ENCODE measurements around the gene AAGAB. TPM values are rescaled to one million over a fixed set of nuclear protein-coding genes. Genes with fewer than 3 reads are reported as not detected.
A peak's percentile ranks its signal among the peaks of the same experiment; 100 is the strongest.

The AAGAB gene
- total and polyA plus RNA-seq, 9 donors, result 7.8 to 37.1 (median 22.8) TPM

DNA sequence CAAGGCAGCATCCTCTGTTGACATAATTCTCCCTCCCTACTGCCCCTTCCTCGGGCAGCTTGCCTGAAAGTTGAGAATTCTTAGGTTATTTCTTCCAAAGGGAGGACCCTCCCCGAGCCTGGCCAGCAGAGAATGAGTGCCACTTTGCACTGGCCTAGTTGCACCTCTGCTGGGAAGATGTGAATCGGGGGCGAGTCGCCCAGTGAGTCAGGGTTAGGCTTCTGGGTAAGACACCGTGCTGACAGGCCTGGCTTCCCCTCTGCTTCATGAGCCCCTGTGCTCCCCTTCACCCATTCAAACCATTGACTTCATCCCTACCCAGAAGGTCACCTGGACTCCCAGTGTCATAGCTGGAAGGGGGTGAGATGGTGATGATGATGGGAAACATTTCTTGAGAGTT is 82.3 kb downstream of the AAGAB start:
- H3K27ac ChIP-seq, result no peak overlapping the region
- no peaks in the 10 kb centered on the region for H3K36me3 ChIP-seq
- 74 to 80% (median 77%) methylated on average over 6 of the region's 6 CpGs for WGBS, 3 donors
- H3K4me1 ChIP-seq (ENCODE audit: insufficient read depth), result peaks cover 18% of the 10 kb centered on the region
- no peak overlapping the region for H3K4me3 ChIP-seq
- TF ChIP-seq, protein P1, sequence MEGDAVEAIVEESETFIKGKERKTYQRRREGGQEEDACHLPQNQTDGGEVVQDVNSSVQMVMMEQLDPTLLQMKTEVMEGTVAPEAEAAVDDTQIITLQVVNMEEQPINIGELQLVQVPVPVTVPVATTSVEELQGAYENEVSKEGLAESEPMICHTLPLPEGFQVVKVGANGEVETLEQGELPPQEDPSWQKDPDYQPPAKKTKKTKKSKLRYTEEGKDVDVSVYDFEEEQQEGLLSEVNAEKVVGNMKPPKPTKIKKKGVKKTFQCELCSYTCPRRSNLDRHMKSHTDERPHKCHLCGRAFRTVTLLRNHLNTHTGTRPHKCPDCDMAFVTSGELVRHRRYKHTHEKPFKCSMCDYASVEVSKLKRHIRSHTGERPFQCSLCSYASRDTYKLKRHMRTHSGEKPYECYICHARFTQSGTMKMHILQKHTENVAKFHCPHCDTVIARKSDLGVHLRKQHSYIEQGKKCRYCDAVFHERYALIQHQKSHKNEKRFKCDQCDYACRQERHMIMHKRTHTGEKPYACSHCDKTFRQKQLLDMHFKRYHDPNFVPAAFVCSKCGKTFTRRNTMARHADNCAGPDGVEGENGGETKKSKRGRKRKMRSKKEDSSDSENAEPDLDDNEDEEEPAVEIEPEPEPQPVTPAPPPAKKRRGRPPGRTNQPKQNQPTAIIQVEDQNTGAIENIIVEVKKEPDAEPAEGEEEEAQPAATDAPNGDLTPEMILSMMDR (IDR thresholded peaks at IDR 0.05), result no peak
- no peak for TF ChIP-seq POLR2A (IDR thresholded peaks at IDR 0.05)
- no peak for TF ChIP-seq EP300 (IDR thresholded peaks at IDR 0.05)
- no peaks in the 10 kb centered on the region for H3K9me3 ChIP-seq
- H3K27me3 ChIP-seq, result no peaks in the 10 kb centered on the region
- DNase-seq, result peak in 2 of 5 donors; percentile 16 to 31
- intact Hi-C loops (cut with DNase I), result loop anchor here in 1 of 4 donors (10.0 kb wide), 1 partner anchor 1023 kb away; no protein-coding TSS in a partner anchor

DNA sequence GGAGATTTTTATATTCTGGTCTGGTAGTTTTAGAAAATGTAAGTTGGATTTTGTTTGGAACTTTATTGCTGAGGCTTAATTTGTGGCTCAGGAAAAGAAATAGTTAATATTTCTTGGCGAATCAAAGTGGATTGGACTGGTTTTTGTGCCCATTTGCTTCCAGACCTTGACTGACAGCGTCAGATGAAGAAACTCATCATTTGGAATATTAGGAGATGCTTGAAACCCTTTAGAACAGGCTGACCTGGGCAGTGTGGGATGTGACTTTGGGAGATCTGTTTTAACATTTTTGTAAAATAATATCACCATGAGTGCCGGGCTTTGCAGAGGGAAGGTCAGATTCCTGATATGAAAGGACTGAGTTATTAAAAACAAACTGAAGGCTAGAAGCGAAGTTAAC is 83.0 kb downstream of the AAGAB start:
- no peaks in the 10 kb centered on the region for H3K9me3 ChIP-seq
- H3K4me1 ChIP-seq (ENCODE audit: insufficient read depth), result peaks cover 25% of the 10 kb centered on the region
- no peak overlapping the region for H3K4me3 ChIP-seq
- no peaks in the 10 kb centered on the region for H3K27me3 ChIP-seq
- DNase-seq, result peak in 2 of 5 donors; percentile 1 to 9
- intact Hi-C loops (cut with DNase I), result loop anchor here in 1 of 4 donors (10.0 kb wide), 1 partner anchor 1023 kb away; no protein-coding TSS in a partner anchor
- TF ChIP-seq POLR2A (IDR thresholded peaks at IDR 0.05) (no peak), EP300 (IDR thresholded peaks at IDR 0.05) (no peak)
- TF ChIP-seq, protein P1 (IDR thresholded peaks at IDR 0.05), result no peak
- H3K27ac ChIP-seq, result no peak overlapping the region
- WGBS, 3 donors, result 18 to 39% (median 33%) methylated on average over 4 of the region's 4 CpGs
- no peaks in the 10 kb centered on the region for H3K36me3 ChIP-seq

DNA sequence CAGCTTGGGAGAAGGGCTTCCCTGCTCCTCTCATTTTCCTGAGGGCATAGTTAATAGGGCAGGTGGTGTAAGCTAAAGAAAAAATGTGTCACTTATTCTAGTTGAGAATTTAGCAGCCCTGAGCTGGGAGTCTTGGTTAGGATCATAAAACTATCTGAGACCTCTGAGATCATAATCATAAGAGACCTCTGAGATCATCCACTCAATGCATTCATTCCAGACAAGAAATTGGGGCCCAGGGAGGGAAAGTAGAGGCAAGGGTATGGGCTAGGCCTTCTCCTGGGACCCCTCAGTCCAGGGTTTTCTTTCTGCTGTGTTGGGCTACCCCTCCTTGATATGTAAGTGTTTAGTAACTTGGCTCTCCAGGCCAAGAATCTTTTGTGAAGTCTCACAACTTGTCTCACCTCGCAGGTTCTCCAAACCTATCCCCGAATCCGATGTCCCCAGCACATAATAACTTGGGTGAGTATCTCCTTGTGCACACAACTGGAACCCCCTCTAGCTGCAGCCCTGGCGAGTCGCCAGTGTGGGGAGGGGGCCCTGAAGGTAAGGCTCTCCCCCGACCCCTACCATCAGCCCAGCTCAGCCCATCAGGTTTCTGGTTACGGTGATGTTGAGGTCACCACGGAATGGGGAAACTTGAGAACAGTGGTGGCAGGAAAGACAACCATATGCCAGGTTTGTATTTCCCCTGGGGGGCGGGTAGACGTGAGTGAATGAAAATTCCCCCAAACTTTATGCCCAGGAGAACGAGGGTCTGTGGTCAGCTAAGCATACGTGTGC is 84.1 kb downstream of the AAGAB start:
- no peaks in the 10 kb centered on the region for H3K9me3 ChIP-seq
- no peaks in the 10 kb centered on the region for H3K27me3 ChIP-seq
- DNase-seq, result peak in 2 of 5 donors; percentile 43 to 49
- H3K4me3 ChIP-seq, result no peak overlapping the region
- H3K27ac ChIP-seq, result no peak overlapping the region
- 83 to 86% (median 85%) methylated on average over 12 of the region's 12 CpGs for WGBS, 3 donors
- intact Hi-C loops (cut with DNase I), result loop anchor here in 1 of 4 donors (10.0 kb wide), 1 partner anchor 1024 kb away; no protein-coding TSS in a partner anchor
- H3K4me1 ChIP-seq (ENCODE audit: insufficient read depth), result peaks cover 31% of the 10 kb centered on the region
- TF ChIP-seq POLR2A (IDR thresholded peaks at IDR 0.05) (no peak), EP300 (IDR thresholded peaks at IDR 0.05) (no peak)
- TF ChIP-seq, protein P1 (IDR thresholded peaks at IDR 0.05), result no peak
- H3K36me3 ChIP-seq, result no peaks in the 10 kb centered on the region

DNA sequence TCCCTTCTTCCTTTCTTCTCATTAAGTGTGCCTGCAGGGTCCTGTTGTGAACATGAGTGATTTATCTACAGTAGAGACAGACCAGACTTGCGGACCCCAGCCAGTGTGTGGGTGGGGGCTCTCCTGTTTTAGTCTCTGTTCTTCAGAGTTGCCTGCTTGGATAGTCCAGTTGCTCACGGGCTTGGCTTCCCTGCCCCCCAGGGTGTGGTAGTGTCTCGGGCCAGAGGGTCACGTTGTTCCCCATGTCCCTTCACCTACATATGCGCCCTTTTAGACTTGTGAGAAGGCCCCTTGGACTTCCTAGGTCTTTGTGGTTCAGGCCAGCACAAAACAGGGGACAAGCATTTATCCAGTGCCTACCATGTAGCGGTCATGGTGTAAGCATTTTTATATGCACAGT is 85.8 kb downstream of the AAGAB start:
- no peak for TF ChIP-seq POLR2A (IDR thresholded peaks at IDR 0.05)
- TF ChIP-seq, protein P1 (IDR thresholded peaks at IDR 0.05), result no peak
- H3K36me3 ChIP-seq, result no peaks in the 10 kb centered on the region
- 51 to 69% (median 58%) methylated on average over 6 of the region's 6 CpGs for WGBS, 3 donors
- H3K4me1 ChIP-seq (ENCODE audit: insufficient read depth), result peaks cover 41% of the 10 kb centered on the region
- no peak overlapping the region for H3K4me3 ChIP-seq
- no peaks in the 10 kb centered on the region for H3K9me3 ChIP-seq
- H3K27ac ChIP-seq, result no peak overlapping the region
- intact Hi-C loops (cut with DNase I), result loop anchor here in 1 of 4 donors (10.0 kb wide), 1 partner anchor 104 kb away; the partner anchor contains the start of gene SMAD3
- DNase-seq, result peak in 2 of 5 donors; percentile 25 to 35
- H3K27me3 ChIP-seq, result no peaks in the 10 kb centered on the region
